Measurements from ENCODE around the gene CXCL5.

DNA sequence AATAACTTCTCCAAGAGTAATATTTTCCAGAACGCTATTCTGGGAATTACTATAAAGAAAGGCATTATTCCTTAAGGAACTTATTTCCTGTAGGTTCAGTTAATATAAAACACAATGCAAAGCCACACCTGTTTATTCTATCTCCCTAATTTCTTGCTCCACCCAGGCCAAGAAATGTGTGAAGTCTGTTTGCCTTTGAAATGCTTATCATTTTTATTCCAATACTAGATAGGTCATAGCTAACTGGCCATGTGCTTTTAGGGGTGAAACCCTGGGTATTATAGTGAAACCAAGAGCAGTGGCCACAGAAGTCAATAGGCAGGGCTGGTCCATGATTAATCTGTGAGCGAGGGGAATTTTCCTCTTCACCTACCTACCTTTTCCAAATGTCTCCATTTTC, 25.2 kb upstream of the CXCL5 start:
- TF ChIP-seq POLR2AphosphoS5 (IDR thresholded peaks at IDR 0.05; ENCODE audit: borderline replicate concordance, low read depth, low read length) (no peak), EZH2 (IDR thresholded peaks at IDR 0.05) (no peak)
